Measurements from ENCODE around the gene DUSP14.
"Not testable (repeated sequence)": the region's sequence is repeated elsewhere in the genome, so short reads cannot be mapped to it uniquely, and the experiment has no call there.

DUSP14 gene

GRCh38 chr17:37489197-37490001 is at the start of gene DUSP14:
TSS of gene DUSP14 (plus strand) at chr17:37489891. CDS start at chr17:37512273, 22,382 bp downstream.
- DNase-seq (ENCODE audit: low spot score), result peak; percentile 18

DNA sequence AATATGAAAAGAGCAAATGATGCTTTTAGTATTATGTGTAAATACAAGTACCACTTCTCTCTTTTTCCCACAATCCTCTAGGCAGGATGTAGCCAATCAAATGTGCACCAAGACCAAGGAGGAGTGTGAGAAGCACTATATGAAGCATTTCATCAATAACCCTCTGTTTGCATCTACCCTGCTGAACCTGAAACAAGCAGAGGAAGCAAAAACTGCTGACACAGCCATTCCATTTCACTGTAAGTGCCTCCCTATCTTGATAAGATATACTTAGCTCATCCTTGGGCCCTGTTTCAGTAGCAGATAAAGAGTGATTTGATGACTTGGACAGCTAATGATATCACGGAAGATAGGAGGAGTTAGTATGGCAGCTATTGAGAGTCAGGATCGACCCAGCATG is 49.3 kb upstream of the DUSP14 start:
- no peak for DNase-seq (ENCODE audit: low spot score)

GRCh38 chr17:37441369-37442014 is 48.2 kb upstream of the DUSP14 start:
- DNase-seq (ENCODE audit: low spot score), result not testable (repeated sequence)

DNA sequence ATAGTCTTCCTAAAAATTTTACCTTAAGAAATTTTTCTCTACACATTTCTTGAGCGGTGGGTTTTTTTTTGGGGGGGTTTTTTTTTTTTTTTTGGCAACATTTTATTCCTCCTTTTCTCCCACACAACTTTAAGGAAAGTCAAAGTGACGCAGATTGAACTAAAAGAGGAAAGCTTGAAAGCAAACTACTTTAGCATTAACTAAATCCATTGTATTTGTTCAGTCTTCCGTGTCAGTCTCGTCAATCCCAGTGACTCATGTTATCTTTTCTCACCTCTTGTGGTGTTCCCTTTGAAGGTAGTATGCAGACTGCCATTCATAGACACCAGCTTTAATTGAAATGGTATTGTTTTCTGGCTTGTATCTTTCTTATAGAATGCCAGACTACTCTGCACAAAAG is 43.7 kb upstream of the DUSP14 start:
- no peak for DNase-seq (ENCODE audit: low spot score)

GRCh38 chr17:37447641-37448040 is 42.0 kb upstream of the DUSP14 start:
- DNase-seq (ENCODE audit: low spot score), result no peak

- no peak for DNase-seq (ENCODE audit: low spot score)
Observed at GRCh38 chr17:37450112-37450511, 39.6 kb upstream of the DUSP14 start.

- DNase-seq (ENCODE audit: low spot score), result not testable (repeated sequence)
Observed at GRCh38 chr17:37457801-37458200, 31.9 kb upstream of the DUSP14 start.

DNA sequence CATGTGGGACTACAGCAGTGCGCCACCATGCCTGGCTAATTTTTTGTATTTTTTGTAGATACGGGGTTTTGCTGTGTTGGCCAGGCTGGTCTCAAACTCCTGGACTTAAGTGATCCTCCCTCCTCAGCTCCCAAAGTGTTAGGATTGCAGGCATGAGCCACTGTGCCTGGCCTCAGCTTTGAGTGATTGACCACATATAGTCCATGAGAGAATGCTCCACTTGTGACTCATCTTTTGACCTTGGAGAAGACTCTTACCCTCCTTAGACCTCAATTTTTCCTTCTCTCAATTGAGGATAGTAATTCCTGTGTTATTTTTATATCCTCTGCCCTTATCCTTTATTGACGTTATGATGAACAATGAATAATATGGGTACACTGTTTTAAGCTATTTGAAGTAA is 30.9 kb upstream of the DUSP14 start:
- no peak for DNase-seq (ENCODE audit: low spot score)

GRCh38 chr17:37461668-37462067 is 28.0 kb upstream of the DUSP14 start:
- no peak for DNase-seq (ENCODE audit: low spot score)

DNA sequence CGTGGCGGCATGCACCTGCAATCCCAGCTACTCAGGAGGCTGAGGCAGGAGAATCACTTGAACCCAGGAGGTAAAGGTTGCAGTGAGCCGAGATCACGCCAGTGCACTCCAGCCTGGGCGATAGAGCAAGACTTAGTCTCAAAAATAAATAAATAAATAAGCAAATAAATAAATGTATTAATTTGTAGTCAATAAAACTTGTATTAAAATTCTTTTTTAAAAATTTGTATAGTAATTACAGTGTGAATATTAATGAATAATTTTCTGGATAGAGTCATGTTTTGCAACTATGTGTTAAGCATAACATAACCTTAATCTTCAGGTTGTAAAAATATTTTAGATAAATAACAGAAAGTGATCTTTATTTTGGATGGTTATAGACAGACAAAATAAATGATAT is 27.2 kb upstream of the DUSP14 start:
- no peak for DNase-seq (ENCODE audit: low spot score)

GRCh38 chr17:37463039-37463438 is 26.7 kb upstream of the DUSP14 start:
- no peak for DNase-seq (ENCODE audit: low spot score)

- DNase-seq (ENCODE audit: low spot score), result no peak
Observed at GRCh38 chr17:37465069-37465616, 24.5 kb upstream of the DUSP14 start.

DNA sequence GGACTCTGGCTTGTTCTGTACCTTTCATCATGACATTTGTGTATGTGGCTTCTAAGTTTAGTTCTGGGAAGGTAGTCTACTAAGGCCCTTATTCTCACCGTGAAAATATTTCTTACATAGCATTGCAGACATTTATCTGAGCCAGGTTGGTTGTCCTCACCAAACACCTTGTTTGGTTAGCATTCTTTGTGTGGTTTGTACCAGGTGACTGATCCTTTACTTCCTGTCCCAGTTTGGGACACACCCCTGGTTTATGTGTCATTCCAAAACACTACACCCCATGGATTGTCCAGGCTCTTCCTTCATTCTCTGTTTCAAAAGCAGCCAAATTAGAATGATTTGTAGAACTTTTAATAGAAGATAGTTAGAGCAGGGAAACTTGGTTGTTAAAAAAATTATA is 23.2 kb upstream of the DUSP14 start:
- DNase-seq (ENCODE audit: low spot score), result no peak

GRCh38 chr17:37470181-37470580 is 19.5 kb upstream of the DUSP14 start:
- no peak for DNase-seq (ENCODE audit: low spot score)

DNA sequence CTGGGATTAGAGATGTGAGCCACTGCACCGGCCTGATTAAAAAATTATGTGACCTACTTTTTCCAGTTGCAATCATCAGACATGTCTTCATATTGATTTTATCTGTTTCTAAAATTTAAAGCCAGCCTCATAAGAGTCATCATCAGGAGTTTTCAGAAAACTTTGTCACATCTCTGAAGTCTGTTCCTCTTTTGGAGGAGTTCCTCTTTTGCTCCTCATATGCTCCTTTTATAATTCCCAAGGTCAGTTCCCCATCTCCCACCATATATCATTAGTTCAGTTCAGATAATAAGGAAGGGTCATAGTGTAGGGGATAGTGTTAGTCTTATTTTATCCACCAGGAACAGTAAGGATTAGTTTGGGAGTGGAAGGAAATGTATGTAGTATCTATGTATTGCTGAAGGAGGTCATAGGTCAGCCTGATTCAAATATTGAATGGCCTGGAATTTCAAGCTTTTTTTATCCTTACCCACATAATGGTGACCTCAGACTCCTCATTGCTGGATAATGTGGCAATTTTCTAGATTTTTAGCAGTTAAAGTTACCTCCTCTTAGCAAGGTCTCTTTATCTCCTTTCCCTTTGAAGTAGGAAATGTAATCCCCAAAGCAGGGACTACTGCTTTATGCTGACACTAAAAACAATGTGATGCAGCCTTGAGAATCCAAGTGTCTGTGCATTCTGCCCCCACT is 13.8 kb upstream of the DUSP14 start:
- no peak for DNase-seq (ENCODE audit: low spot score)

DNA sequence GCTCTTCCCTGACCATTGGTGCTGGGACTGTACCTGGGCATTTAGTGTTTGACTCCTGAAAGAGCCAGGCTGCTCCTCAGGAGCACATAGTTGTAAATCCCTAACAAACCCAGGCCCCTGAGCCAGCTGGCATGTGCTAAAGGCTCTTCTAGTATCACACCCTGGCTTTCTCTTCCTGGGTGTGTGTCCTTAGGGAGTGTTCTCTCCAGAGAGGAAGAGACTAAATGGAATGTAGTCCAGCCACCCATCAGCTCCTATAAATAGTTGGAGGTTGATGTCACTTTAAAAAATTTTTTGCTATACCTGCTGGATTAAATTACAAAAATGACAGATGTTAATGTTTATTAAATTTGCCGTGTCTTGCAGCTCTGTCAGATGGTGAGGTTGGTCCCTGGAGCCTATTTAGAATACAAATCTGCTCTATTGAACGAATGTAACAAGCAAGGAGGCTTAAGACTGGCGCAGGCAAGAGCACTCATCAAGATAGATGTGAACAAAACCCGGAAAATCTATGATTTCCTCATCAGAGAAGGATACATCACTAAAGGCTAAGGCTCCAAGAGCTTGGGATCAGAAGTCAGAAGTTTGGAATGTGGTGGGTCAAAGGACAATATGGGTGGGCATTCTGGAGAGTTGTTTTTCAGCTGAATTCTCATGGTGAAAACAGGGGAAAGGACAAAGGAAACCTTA is 13.1 kb upstream of the DUSP14 start:
- no peak for DNase-seq (ENCODE audit: low spot score)

DNA sequence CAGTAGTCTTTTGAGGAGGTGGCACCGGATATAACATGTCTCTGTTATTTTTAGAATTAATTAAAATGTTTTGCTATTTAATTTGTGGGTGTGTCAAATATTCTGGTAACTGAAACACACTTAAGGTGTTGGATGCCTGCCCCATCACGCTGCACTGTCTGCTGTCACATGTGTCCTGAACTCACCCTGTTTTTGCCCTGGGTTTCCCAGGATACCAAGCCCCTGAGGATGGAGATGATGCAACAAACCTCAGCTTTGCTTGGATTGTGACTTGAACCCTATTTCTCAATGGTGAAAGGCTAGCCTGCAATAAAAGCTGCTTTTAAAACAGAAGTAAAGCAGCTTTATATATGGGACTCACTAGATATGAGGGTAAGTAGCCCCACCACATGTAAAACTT is 11.5 kb upstream of the DUSP14 start:
- DNase-seq (ENCODE audit: low spot score), result no peak

GRCh38 chr17:37479025-37479424 is 10.7 kb upstream of the DUSP14 start:
- DNase-seq (ENCODE audit: low spot score), result no peak

GRCh38 chr17:37480427-37480826 is 9.3 kb upstream of the DUSP14 start:
- DNase-seq (ENCODE audit: low spot score), result no peak

DNA sequence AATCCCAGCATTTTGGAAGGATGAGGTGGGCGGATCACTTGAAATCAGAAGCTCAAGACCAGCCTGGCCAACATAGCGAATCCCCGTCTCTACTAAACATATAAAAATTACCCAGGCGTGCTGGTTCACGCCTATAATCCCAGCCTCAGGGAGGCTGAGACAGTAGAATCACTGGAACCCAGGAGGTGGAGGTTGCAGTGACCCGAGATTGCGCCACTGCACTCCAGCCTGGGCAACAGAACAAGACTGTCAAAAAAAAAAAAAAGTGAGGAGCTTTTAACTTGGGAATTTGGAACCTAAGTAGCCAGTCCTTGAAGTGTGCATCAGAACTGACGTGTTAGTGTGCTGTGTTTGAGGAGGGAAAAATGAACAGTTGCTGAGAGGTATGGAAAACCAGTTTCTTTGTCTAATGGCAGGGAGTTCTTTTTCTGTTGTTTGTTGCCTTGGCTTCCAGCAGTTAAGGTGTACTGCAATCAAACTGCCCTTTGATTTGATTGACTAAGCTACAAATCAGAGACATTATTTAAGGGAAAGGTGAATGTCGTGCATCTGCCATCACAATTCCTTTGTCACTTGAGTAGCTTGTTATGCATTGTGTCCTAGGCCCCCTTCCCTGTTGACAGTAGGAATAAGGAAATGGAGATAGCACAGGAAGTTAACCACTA is 8.6 kb upstream of the DUSP14 start:
- no peak for DNase-seq (ENCODE audit: low spot score)

- DNase-seq (ENCODE audit: low spot score), result no peak
Observed at GRCh38 chr17:37483311-37484039, 6.2 kb upstream of the DUSP14 start.

Data from hematopoietic multipotent progenitor cell treated with erythropoietin and hydrocortisone succinate and interleukin-3 and kit ligand, for 17 days (in vitro differentiated cells).